Astrocyte (in vitro differentiated cells and primary cell): Measurements from ENCODE around the gene MYOZ2. TPM values are rescaled to one million over a fixed set of nuclear protein-coding genes. Genes with fewer than 3 reads are reported as not detected.

Experiments
- DNase-seq: peaks from one replicate; pipeline ENCODE4 v3.0.0-alpha.2; 2010; ENCODE audit warnings: low read depth
- FAIRE-seq: peaks from 2 replicates; lab custom pipeline; 2011; peaks lifted over from hg19 to GRCh38; lab: Jason Lieb, UNC
- H2AFZ ChIP-seq: 2 replicates; pipeline ENCODE4 v1.6.0; 2012; ENCODE audit warnings: low read depth, low read length, inconsistent platforms
- H3K27ac ChIP-seq: 2 replicates; pipeline ENCODE4 v1.5.1; 2011; ENCODE audit warnings: low read depth, low read length, inconsistent platforms
- H3K27me3 ChIP-seq: 2 replicates; pipeline ENCODE4 v1.6.0; 2011; ENCODE audit warnings: low read length, inconsistent platforms; ENCODE audit not compliant: insufficient read depth
- H3K36me3 ChIP-seq: 2 replicates; pipeline ENCODE4 v1.5.1; 2011; ENCODE audit warnings: low read length, inconsistent platforms; ENCODE audit not compliant: insufficient read depth
- H3K4me1 ChIP-seq: 2 replicates; pipeline ENCODE4 v1.5.1; 2011; ENCODE audit warnings: low read length, inconsistent platforms; ENCODE audit not compliant: insufficient read depth
- H3K4me2 ChIP-seq: 2 replicates; pipeline ENCODE4 v1.6.0; 2012; ENCODE audit warnings: low read length, inconsistent platforms
- H3K4me3 ChIP-seq: 2 replicates; pipeline ENCODE4 v1.5.1; 2011; ENCODE audit warnings: low read depth, mild to moderate bottlenecking, low read length, inconsistent platforms; ENCODE audit not compliant: insufficient read depth
- H3K79me2 ChIP-seq: 2 replicates; pipeline ENCODE4 v1.6.0; 2012; ENCODE audit warnings: mild to moderate bottlenecking, low read length, inconsistent platforms; ENCODE audit not compliant: insufficient read depth
- H3K9ac ChIP-seq: 2 replicates; pipeline ENCODE4 v1.6.0; 2012; ENCODE audit warnings: mild to moderate bottlenecking, low read length, inconsistent platforms
- H3K9me3 ChIP-seq: 2 replicates; pipeline ENCODE4 v1.5.1; 2012; ENCODE audit warnings: low read depth, mild to moderate bottlenecking, low read length, inconsistent platforms; ENCODE audit not compliant: insufficient read depth
- H4K20me1 ChIP-seq: 2 replicates; pipeline ENCODE4 v1.6.0; 2012; ENCODE audit warnings: low read length, inconsistent platforms; ENCODE audit not compliant: insufficient read depth
- H3K27ac Mint-ChIP-seq: one replicate; pipeline ENCODE4 v1.8.0; 2021; ENCODE audit warnings: mild to moderate bottlenecking, mixed read lengths; ENCODE audit not compliant: unreplicated experiment
- H3K27me3 Mint-ChIP-seq: one replicate; pipeline ENCODE4 v1.8.0; 2021; ENCODE audit warnings: low read depth, mixed read lengths; ENCODE audit not compliant: unreplicated experiment
- H3K36me3 Mint-ChIP-seq: one replicate; pipeline ENCODE4 v1.8.0; 2021; ENCODE audit warnings: low read depth, mixed read lengths; ENCODE audit not compliant: unreplicated experiment
- H3K4me1 Mint-ChIP-seq: one replicate; pipeline ENCODE4 v1.8.0; 2021; ENCODE audit warnings: low read depth, mixed read lengths; ENCODE audit not compliant: unreplicated experiment
- H3K4me3 Mint-ChIP-seq: one replicate; pipeline ENCODE4 v1.8.0; 2021; ENCODE audit warnings: mild to moderate bottlenecking, moderate library complexity, mixed read lengths; ENCODE audit not compliant: unreplicated experiment
- H3K9me3 Mint-ChIP-seq: one replicate; pipeline ENCODE4 v1.8.0; 2021; ENCODE audit warnings: mild to moderate bottlenecking, mixed read lengths; ENCODE audit not compliant: unreplicated experiment
- EZH2 ChIP-seq: IDR thresholded peaks from 2 replicates; pipeline ENCODE4 v1.6.1; 2012; ENCODE audit warnings: mild to moderate bottlenecking, low read length, inconsistent platforms; ENCODE audit not compliant: insufficient read depth
- total RNA-seq: library from RNA; stranded (reverse); gene quantifications from 2 replicates; pipeline ENCODE4 v1.2.1, GENCODE V29; 2021
- TF ChIP-seq, protein P1 (sequence below): IDR thresholded peaks from 2 replicates; pipeline ENCODE4 v1.5.1; 2011; ENCODE audit warnings: low read depth, mild to moderate bottlenecking, inconsistent platforms, low read length, moderate library complexity; ENCODE audit not compliant: insufficient read depth

Gene MYOZ2
- total RNA-seq, 1 donor from 2014 or later, result 1.1 TPM

DNA sequence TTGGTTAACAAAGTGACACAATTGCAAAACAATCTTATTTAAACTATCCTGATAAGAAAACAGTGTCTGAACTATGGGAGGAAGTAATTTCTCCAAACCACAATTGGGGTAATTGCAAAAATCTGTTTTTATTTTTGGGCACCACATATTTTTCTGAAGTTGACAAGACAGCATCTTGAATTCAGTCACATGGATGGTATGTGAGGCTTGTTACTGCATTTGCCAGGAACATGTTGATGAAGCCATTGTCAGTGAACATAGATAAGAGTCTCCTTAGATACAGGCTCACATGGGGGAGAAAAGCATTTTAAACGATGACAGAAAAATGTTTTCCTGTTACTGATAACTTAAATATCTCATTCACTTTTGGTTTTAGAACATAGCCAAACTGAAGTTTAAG lies 71.4 kb downstream of the MYOZ2 start:
- Histone ChIP-seq H3K4me1 (peaks cover 14% of the 10 kb centered on the region), H3K36me3 (no peaks in the 10 kb centered on the region), H3K9me3 (no peaks in the 10 kb centered on the region), H3K79me2 (peaks cover 3% of the 10 kb centered on the region), H2AFZ (no peak overlapping the region), H3K27me3 (no peaks in the 10 kb centered on the region), H3K4me2 (no peak overlapping the region), H3K9ac (no peak overlapping the region), H3K4me3 (no peak overlapping the region), H4K20me1 (no peaks in the 10 kb centered on the region), H3K27ac (no peak overlapping the region)
- Mint-ChIP-seq H3K36me3 (no peaks in the 10 kb centered on the region), H3K4me1 (peaks cover 25% of the 10 kb centered on the region), H3K4me3 (no peak overlapping the region), H3K9me3 (peaks cover 9% of the 10 kb centered on the region), H3K27me3 (no peaks in the 10 kb centered on the region), H3K27ac (no peak overlapping the region)
- no peak for TF ChIP-seq EZH2
- TF ChIP-seq, protein P1, sequence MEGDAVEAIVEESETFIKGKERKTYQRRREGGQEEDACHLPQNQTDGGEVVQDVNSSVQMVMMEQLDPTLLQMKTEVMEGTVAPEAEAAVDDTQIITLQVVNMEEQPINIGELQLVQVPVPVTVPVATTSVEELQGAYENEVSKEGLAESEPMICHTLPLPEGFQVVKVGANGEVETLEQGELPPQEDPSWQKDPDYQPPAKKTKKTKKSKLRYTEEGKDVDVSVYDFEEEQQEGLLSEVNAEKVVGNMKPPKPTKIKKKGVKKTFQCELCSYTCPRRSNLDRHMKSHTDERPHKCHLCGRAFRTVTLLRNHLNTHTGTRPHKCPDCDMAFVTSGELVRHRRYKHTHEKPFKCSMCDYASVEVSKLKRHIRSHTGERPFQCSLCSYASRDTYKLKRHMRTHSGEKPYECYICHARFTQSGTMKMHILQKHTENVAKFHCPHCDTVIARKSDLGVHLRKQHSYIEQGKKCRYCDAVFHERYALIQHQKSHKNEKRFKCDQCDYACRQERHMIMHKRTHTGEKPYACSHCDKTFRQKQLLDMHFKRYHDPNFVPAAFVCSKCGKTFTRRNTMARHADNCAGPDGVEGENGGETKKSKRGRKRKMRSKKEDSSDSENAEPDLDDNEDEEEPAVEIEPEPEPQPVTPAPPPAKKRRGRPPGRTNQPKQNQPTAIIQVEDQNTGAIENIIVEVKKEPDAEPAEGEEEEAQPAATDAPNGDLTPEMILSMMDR, result no peak
- FAIRE-seq (peak; percentile 41), DNase-seq (peak; percentile 67)

DNA sequence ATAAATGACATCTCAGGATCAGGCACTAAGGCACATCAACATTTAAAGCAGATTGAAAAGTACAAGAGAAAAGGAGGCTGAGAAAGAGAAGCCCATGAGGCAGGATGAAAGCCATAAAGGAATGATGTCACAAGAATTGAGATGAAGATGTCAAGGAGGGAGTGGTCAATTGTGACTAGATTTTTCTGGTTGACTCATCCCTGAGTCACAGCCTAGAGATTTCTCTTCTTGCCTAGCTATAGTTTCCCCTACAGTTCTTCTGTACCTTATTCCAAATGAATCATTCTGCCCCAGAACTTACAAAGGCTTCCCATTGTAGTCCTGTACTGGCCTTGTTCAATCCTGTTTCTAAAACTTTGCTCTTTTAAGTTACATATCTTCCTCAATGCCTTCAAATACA lies 73.4 kb downstream of the MYOZ2 start:
- H3K79me2 ChIP-seq, result peaks cover 9% of the 10 kb centered on the region
- Mint-ChIP-seq H3K27me3 (no peaks in the 10 kb centered on the region), H3K9me3 (no peaks in the 10 kb centered on the region), H3K36me3 (no peaks in the 10 kb centered on the region), H3K27ac (peak overlapping the region; percentile 97), H3K4me3 (peak overlapping the region; percentile 20), H3K4me1 (peaks cover 25% of the 10 kb centered on the region)
- no peaks in the 10 kb centered on the region for H3K36me3 ChIP-seq
- no peak overlapping the region for H3K4me3 ChIP-seq
- no peaks in the 10 kb centered on the region for H3K9me3 ChIP-seq
- peak; percentile 89 for DNase-seq
- H2AFZ ChIP-seq, result no peak overlapping the region
- peak overlapping the region; percentile 42 for H3K4me2 ChIP-seq
- no peaks in the 10 kb centered on the region for H3K27me3 ChIP-seq
- no peaks in the 10 kb centered on the region for H4K20me1 ChIP-seq
- peak overlapping the region; percentile 83 for H3K27ac ChIP-seq
- peaks cover 14% of the 10 kb centered on the region for H3K4me1 ChIP-seq
- peak overlapping the region; percentile 54 for H3K9ac ChIP-seq
- FAIRE-seq, result peak; percentile 96
- TF ChIP-seq, protein P1, result no peak
- TF ChIP-seq EZH2, result no peak

DNA sequence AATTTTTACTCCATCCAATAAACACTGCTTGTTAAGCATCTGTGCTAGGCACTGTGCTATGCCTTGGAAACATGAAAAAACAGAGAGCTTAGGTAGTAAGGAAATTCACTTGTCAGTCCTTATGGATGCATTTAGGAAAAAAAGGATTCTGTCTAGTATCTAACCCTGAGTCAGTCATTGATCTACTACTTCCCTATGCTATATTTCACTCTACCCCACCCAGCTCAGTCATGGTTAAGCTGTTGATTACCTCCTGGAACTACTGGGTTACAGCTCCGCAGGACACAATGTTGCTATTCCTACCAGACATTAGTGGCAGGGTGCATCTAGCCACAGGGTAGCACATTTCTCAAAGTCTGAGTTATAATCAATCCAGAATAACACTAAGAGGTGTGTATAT lies 74.0 kb downstream of the MYOZ2 start:
- Histone ChIP-seq H3K9ac (peak overlapping the region; percentile 54), H3K9me3 (no peaks in the 10 kb centered on the region), H3K4me3 (no peak overlapping the region), H3K79me2 (peaks cover 14% of the 10 kb centered on the region), H3K4me2 (peak overlapping the region; percentile 42), H4K20me1 (no peaks in the 10 kb centered on the region), H2AFZ (peak overlapping the region; percentile 4), H3K27ac (peak overlapping the region; percentile 83), H3K4me1 (peaks cover 14% of the 10 kb centered on the region), H3K27me3 (no peaks in the 10 kb centered on the region), H3K36me3 (no peaks in the 10 kb centered on the region)
- TF ChIP-seq EZH2, result no peak
- peak overlapping the region; percentile 93 for H3K27ac Mint-ChIP-seq
- no peaks in the 10 kb centered on the region for H3K27me3 Mint-ChIP-seq
- H3K36me3 Mint-ChIP-seq, result no peaks in the 10 kb centered on the region
- peaks cover 26% of the 10 kb centered on the region for H3K4me1 Mint-ChIP-seq
- FAIRE-seq (no peak), DNase-seq (no peak)
- no peaks in the 10 kb centered on the region for H3K9me3 Mint-ChIP-seq
- peak overlapping the region; percentile 20 for H3K4me3 Mint-ChIP-seq
